Right lobe of liver (tissue), 4 donors: ENCODE data around the gene DYNC1LI1.

Experiments used
- CTCF ChIP-seq, 4 donors: fragments of 200-600 bp in 3 of 4; fragments of 450-650 bp in 1 of 4; IDR thresholded peaks; one replicate each; pipeline versions ENCODE4 v1.5.1 to v1.8.0; 2016 to 2022; ENCODE audit warnings: antibody characterized with exemption in 4 of 4, mild to moderate bottlenecking in 2 of 4
- POLR2A ChIP-seq: fragments of 450-650 bp; IDR thresholded peaks from one replicate; pipeline ENCODE4 v1.6.1; 2017; ENCODE audit warnings: antibody characterized with exemption, mild to moderate bottlenecking
- donor health status: DM: no; HTN: no; CAD: no.
- donor health status: DM: no; HTN: no; CAD: no.
- donor health status: DM: no; HTN: yes; CAD: no.

GRCh38 chr3:32614956-32615355 lies 44.3 kb upstream of the DYNC1LI1 start:
- TF ChIP-seq CTCF (IDR thresholded peaks at IDR 0.05): no peak
- no peak for TF ChIP-seq POLR2A
